MM.1S (cell line): ENCODE measurements around the gene MTCH2.

Experiments used
- DNase-seq: peaks from one replicate; pipeline ENCODE4 v3.0.0-alpha.2; 2015
- H2AFZ ChIP-seq: fragments of 300-600 bp; sonication (generic); 2 replicates; pipeline ENCODE4 v1.6.0; 2016; ENCODE audit warnings: antibody characterized with exemption, low read length
- H3F3A ChIP-seq: fragments of 300-600 bp; sonication (generic); 2 replicates; pipeline ENCODE4 v1.6.1; 2016; ENCODE audit warnings: mild to moderate bottlenecking, antibody characterized with exemption, low read length, moderate library complexity, mixed read lengths; ENCODE audit not compliant: insufficient read depth
- H3K27ac ChIP-seq: fragments of 300-600 bp; sonication (generic); 2 replicates; pipeline ENCODE4 v1.5.1; 2016; ENCODE audit warnings: mild to moderate bottlenecking, low read length
- H3K27me3 ChIP-seq: fragments of 300-600 bp; sonication (generic); replicated peaks from 2 replicates; pipeline ENCODE4 v1.6.0; 2016; ENCODE audit warnings: low read length; ENCODE audit not compliant: insufficient read depth
- H3K36me3 ChIP-seq: fragments of 300-600 bp; sonication (generic); replicated peaks from 2 replicates; pipeline ENCODE4 v1.6.1; 2016; ENCODE audit warnings: mild to moderate bottlenecking, low read length, mixed read lengths; ENCODE audit not compliant: insufficient read depth
- H3K4me1 ChIP-seq: fragments of 300-600 bp; sonication (generic); 2 replicates; pipeline ENCODE4 v1.6.1; 2016; ENCODE audit warnings: low read length, mixed read lengths
- H3K4me2 ChIP-seq: fragments of 300-600 bp; sonication (generic); 2 replicates; pipeline ENCODE4 v1.6.0; 2016; ENCODE audit warnings: low read depth, low read length
- H3K4me3 ChIP-seq: fragments of 300-600 bp; sonication (generic); 2 replicates; pipeline ENCODE4 v1.5.1; 2016; ENCODE audit warnings: low read length, mixed read lengths
- H3K79me2 ChIP-seq: fragments of 300-600 bp; sonication (generic); 2 replicates; pipeline ENCODE4 v1.6.1; 2016; ENCODE audit warnings: mixed run types, low read length, mixed read lengths
- H3K9ac ChIP-seq: fragments of 300-600 bp; sonication (generic); 2 replicates; pipeline ENCODE4 v1.6.1; 2016; ENCODE audit warnings: low read length, mixed read lengths
- H3K9me2 ChIP-seq: fragments of 300-600 bp; sonication (generic); replicated peaks from 2 replicates; pipeline ENCODE4 v1.6.1; 2016; ENCODE audit warnings: mild to moderate bottlenecking, low read length, mixed read lengths; ENCODE audit not compliant: insufficient read depth
- H3K9me3 ChIP-seq: fragments of 300-600 bp; sonication (generic); replicated peaks from 2 replicates; pipeline ENCODE4 v1.6.1; 2016; ENCODE audit warnings: mild to moderate bottlenecking, low read length, mixed read lengths; ENCODE audit not compliant: insufficient read depth
- H4K20me1 ChIP-seq: fragments of 300-600 bp; sonication (generic); 2 replicates; pipeline ENCODE4 v1.6.1; 2016; ENCODE audit warnings: mild to moderate bottlenecking, low read length, moderate library complexity, mixed read lengths; ENCODE audit not compliant: insufficient read depth
- EZH2 ChIP-seq: fragments of 300-600 bp; sonication (generic); optimal IDR thresholded peaks from 2 replicates; pipeline ENCODE3; 2017; ENCODE audit warnings: low read depth, mild to moderate bottlenecking, antibody characterized with exemption, low read length, mixed read lengths
- EZH2phosphoT487 ChIP-seq: fragments of 300-600 bp; sonication (generic); IDR thresholded peaks from 2 replicates; pipeline ENCODE4 v1.6.1; 2018; ENCODE audit warnings: antibody characterized with exemption, low read length
- TF ChIP-seq, protein P1 (sequence below): fragments of 300-600 bp; sonication (generic); IDR thresholded peaks from 2 replicates; pipeline ENCODE4 v1.5.1; 2016; ENCODE audit warnings: antibody characterized with exemption, low read length, mixed read lengths

The MTCH2 gene

DNA sequence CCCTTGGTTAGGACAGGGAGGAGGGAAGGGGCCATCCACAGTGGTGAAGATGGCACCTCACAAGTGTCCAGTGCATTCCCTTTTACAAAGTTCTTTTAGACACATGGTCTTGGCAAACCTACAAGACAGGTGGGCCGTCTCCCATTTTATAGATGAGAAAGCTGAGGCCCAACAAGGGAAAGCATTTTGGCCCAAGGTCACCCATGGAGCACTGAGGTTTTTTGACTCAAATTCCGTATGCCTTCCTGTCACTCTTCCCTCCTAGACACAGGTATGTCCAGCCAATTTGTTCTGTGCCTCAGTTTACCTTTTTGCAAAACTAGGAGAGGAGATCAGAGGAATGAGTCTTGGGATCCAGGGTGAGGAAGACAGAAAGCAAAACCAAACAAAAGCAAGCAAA, 49.4 kb downstream of the MTCH2 start:
- no peak overlapping the region for H3K27ac ChIP-seq
- TF ChIP-seq, protein P1, sequence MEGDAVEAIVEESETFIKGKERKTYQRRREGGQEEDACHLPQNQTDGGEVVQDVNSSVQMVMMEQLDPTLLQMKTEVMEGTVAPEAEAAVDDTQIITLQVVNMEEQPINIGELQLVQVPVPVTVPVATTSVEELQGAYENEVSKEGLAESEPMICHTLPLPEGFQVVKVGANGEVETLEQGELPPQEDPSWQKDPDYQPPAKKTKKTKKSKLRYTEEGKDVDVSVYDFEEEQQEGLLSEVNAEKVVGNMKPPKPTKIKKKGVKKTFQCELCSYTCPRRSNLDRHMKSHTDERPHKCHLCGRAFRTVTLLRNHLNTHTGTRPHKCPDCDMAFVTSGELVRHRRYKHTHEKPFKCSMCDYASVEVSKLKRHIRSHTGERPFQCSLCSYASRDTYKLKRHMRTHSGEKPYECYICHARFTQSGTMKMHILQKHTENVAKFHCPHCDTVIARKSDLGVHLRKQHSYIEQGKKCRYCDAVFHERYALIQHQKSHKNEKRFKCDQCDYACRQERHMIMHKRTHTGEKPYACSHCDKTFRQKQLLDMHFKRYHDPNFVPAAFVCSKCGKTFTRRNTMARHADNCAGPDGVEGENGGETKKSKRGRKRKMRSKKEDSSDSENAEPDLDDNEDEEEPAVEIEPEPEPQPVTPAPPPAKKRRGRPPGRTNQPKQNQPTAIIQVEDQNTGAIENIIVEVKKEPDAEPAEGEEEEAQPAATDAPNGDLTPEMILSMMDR = no peak
- TF ChIP-seq EZH2phosphoT487 (no peak), EZH2 (no peak)
- H3K9me3 ChIP-seq = no peaks in the 10 kb centered on the region
- no peaks in the 10 kb centered on the region for H3K36me3 ChIP-seq
- no peak overlapping the region for H3K4me3 ChIP-seq
- no peaks in the 10 kb centered on the region for H4K20me1 ChIP-seq
- no peaks in the 10 kb centered on the region for H3K79me2 ChIP-seq
- H3K4me2 ChIP-seq = no peak overlapping the region
- H3K9ac ChIP-seq = no peak overlapping the region
- H3K27me3 ChIP-seq = no peaks in the 10 kb centered on the region
- no peak for DNase-seq
- H3K9me2 ChIP-seq = no peaks in the 10 kb centered on the region
- no peak overlapping the region for H2AFZ ChIP-seq
- H3F3A ChIP-seq = no peaks in the 10 kb centered on the region
- no peaks in the 10 kb centered on the region for H3K4me1 ChIP-seq

DNA sequence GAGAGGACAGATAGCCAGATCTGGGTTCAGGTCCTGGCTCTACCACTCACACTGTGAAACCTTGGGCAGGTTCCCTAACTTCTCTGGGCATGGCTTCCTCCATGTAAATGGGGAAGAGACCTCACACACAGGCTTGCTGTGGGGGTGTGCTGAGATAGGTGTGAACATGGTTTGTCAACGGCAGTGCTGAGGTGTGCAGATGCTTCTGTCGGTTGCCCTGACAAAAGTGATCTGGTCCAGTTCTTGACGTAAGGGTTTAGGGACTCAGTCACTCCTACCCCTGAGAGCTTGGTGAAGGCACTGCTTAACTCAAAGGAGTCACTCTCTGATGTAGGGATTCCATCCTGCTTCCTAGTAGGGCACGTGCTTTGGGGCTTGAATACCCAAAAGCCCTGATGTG, 50.1 kb downstream of the MTCH2 start:
- no peak overlapping the region for H3K9ac ChIP-seq
- no peak for DNase-seq

DNA sequence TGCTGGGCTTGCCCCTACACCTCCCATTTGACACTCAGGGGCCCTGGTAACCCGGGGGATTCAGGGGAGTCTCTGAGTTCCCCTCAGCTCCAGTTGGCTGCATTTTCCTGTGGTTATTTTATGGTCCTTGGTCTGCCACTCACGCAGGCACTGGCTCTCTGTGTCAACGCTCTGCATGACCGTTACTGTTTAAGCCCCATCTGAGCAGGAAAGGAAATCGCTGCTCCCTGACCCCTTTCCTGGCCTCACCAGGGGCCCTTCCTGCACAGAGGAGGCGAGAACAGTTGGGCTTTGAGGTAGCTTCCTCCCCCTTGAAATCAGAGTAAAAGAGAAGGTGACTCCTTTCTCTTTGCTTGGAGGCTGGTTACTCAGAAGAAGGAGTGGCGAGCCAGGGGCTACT, 50.6 kb downstream of the MTCH2 start:
- Histone ChIP-seq H3F3A (no peaks in the 10 kb centered on the region), H3K4me2 (no peak overlapping the region), H3K36me3 (no peaks in the 10 kb centered on the region), H3K27me3 (no peaks in the 10 kb centered on the region), H4K20me1 (no peaks in the 10 kb centered on the region), H3K9ac (no peak overlapping the region), H3K4me3 (no peak overlapping the region), H3K9me3 (no peaks in the 10 kb centered on the region), H3K9me2 (no peaks in the 10 kb centered on the region), H2AFZ (no peak overlapping the region), H3K4me1 (no peaks in the 10 kb centered on the region), H3K27ac (no peak overlapping the region), H3K79me2 (no peaks in the 10 kb centered on the region)
- no peak for DNase-seq
- TF ChIP-seq, protein P1 = no peak
- TF ChIP-seq EZH2 (no peak), EZH2phosphoT487 (no peak)

More for the DNA sequence above, 50.1 kb downstream of the MTCH2 start:
- Histone ChIP-seq H3K4me2 (no peak overlapping the region), H3K4me3 (no peak overlapping the region), H3K27me3 (no peaks in the 10 kb centered on the region), H3K79me2 (no peaks in the 10 kb centered on the region), H4K20me1 (no peaks in the 10 kb centered on the region), H3K9me3 (no peaks in the 10 kb centered on the region), H3F3A (no peaks in the 10 kb centered on the region), H3K36me3 (no peaks in the 10 kb centered on the region), H3K4me1 (no peaks in the 10 kb centered on the region), H3K9me2 (no peaks in the 10 kb centered on the region), H2AFZ (no peak overlapping the region), H3K27ac (no peak overlapping the region)
- TF ChIP-seq EZH2phosphoT487 = no peak
- TF ChIP-seq EZH2 = no peak
- TF ChIP-seq, protein P1 = no peak
